Stimulated activated CD4-positive, alpha-beta T cell treated with anti-CD3 and anti-CD28 coated beads, Interleukin-15, amount 100 ng/mL, for 24 hours (primary cell): ENCODE measurements around the gene ELL.
A peak's percentile ranks its signal among the peaks of the same experiment; 100 is the strongest.

Source experiments
- DNase-seq: peaks from one replicate; pipeline ENCODE4 v3.0.0-alpha.2; 2020

The ELL gene

GRCh38 chr19:18466354-18466753 is 55.5 kb downstream of the ELL start:
- DNase-seq, result no peak

- no peak for DNase-seq
These were observed 55.9 kb downstream of the ELL start for GRCh38 chr19:18465964-18466339.

GRCh38 chr19:18465214-18465963 is 56.5 kb downstream of the ELL start:
- DNase-seq, result no peak

GRCh38 chr19:18464646-18465045 is 57.2 kb downstream of the ELL start:
- DNase-seq, result no peak

- no peak for DNase-seq
These were observed 60.4 kb downstream of the ELL start for GRCh38 chr19:18461471-18461870.

GRCh38 chr19:18460900-18461299 is 61.0 kb downstream of the ELL start:
- DNase-seq, result no peak

- no peak for DNase-seq
These were observed 64.2 kb downstream of the ELL start for GRCh38 chr19:18457483-18458331.

- no peak for DNase-seq
These were observed 64.9 kb downstream of the ELL start for GRCh38 chr19:18456974-18457373.

- no peak for DNase-seq
These were observed 65.6 kb downstream of the ELL start for GRCh38 chr19:18456279-18456678.

GRCh38 chr19:18453269-18454024 is 68.4 kb downstream of the ELL start:
- DNase-seq, result no peak

- no peak for DNase-seq
These were observed 69.5 kb downstream of the ELL start for GRCh38 chr19:18452386-18452785.

GRCh38 chr19:18450931-18451836 is 70.7 kb downstream of the ELL start:
- peak; percentile 90 for DNase-seq

- no peak for DNase-seq
These were observed 71.6 kb downstream of the ELL start for GRCh38 chr19:18450021-18450930.

GRCh38 chr19:18449552-18449951 is 72.3 kb downstream of the ELL start:
- DNase-seq, result no peak

- no peak for DNase-seq
These were observed 75.0 kb downstream of the ELL start for GRCh38 chr19:18446811-18447359.

GRCh38 chr19:18446145-18446810 is 75.6 kb downstream of the ELL start:
- DNase-seq, result no peak

- DNase-seq, result no peak
These were observed 76.5 kb downstream of the ELL start for GRCh38 chr19:18445262-18445948.

GRCh38 chr19:18444513-18444912 is 77.4 kb downstream of the ELL start:
- DNase-seq, result no peak

GRCh38 chr19:18443831-18444230 is 78.0 kb downstream of the ELL start:
- no peak for DNase-seq

GRCh38 chr19:18443406-18443805 is 78.5 kb downstream of the ELL start:
- no peak for DNase-seq
